Activated naive CD4-positive, alpha-beta T cell treated with anti-CD3 and anti-CD28 coated beads, Interleukin-2, amount 50 U/mL, for 72 hours (primary cell): Measurements from ENCODE around the gene SMPD3. TPM values are rescaled to one million over a fixed set of nuclear protein-coding genes. Genes with fewer than 3 reads are reported as not detected.
A peak's percentile ranks its signal among the peaks of the same experiment; 100 is the strongest.

Experiments
- ATAC-seq, 2 donors: fragments of 150-1000 bp; cut with Tn5 transposase; 2 replicates each; pipeline ENCODE4 v1.10.0; 2021; ENCODE audit warnings: mild to moderate bottlenecking in 2 of 2, moderate library complexity in 2 of 2
- DNase-seq, 2 donors: peaks; one replicate each; pipeline ENCODE4 v3.0.0; 2021 to 2022; ENCODE audit warnings: low spot score in 2 of 2
- H3K27ac Mint-ChIP-seq, 2 donors: one replicate each; pipeline ENCODE4 v1.8.0; 2022; ENCODE audit warnings: mild to moderate bottlenecking in 2 of 2, mixed read lengths in 2 of 2
- H3K36me3 Mint-ChIP-seq, 2 donors: one replicate each; pipeline ENCODE4 v1.8.0; 2022; ENCODE audit warnings: mixed read lengths in 2 of 2
- H3K9me3 Mint-ChIP-seq, 2 donors: one replicate each; pipeline ENCODE4 v1.8.0; 2022; ENCODE audit warnings: mixed read lengths in 2 of 2
- total RNA-seq, 2 donors: library from RNA; stranded (reverse); gene quantifications; one replicate each; pipeline ENCODE4 v1.2.3, GENCODE V29; 2022

The SMPD3 gene
- total RNA-seq, 2 donors from 2014 or later, result 0.12 to 1.0 TPM

GRCh38 chr16:68423771-68424170 lies 24.5 kb downstream of the SMPD3 start:
- Mint-ChIP-seq H3K9me3 (peaks cover 0 to 3% of the 10 kb centered on the region in 2 donors), H3K27ac (no peak overlapping the region), H3K36me3 (no peaks in the 10 kb centered on the region)
- DNase-seq, result no peak
- ATAC-seq, result no peak

- Mint-ChIP-seq H3K27ac (no peak overlapping the region), H3K9me3 (peaks cover 0 to 5% of the 10 kb centered on the region in 2 donors), H3K36me3 (no peaks in the 10 kb centered on the region)
- DNase-seq, result no peak
- ATAC-seq, result no peak
These were observed 25.8 kb downstream of the SMPD3 start for GRCh38 chr16:68422396-68422960.

GRCh38 chr16:68421076-68421475 lies 27.2 kb downstream of the SMPD3 start:
- no peaks in the 10 kb centered on the region for H3K36me3 Mint-ChIP-seq
- no peak for ATAC-seq
- H3K9me3 Mint-ChIP-seq, result peaks cover 0 to 5% of the 10 kb centered on the region in 2 donors

GRCh38 chr16:68420366-68420942 lies 27.9 kb downstream of the SMPD3 start:
- peaks cover 0 to 5% of the 10 kb centered on the region in 2 donors for H3K9me3 Mint-ChIP-seq
- no peak overlapping the region for H3K27ac Mint-ChIP-seq
- ATAC-seq, result no peak
- DNase-seq, result no peak
- no peaks in the 10 kb centered on the region for H3K36me3 Mint-ChIP-seq

More at GRCh38 chr16:68421076-68421475, 27.2 kb downstream of the SMPD3 start:
- H3K27ac Mint-ChIP-seq, result no peak overlapping the region
- no peak for DNase-seq

- H3K27ac Mint-ChIP-seq, result peak overlapping the region; percentile 43 to 65
- ATAC-seq (peak; percentile 86 to 91), DNase-seq (peak; percentile 57 to 67)
- H3K36me3 Mint-ChIP-seq, result no peaks in the 10 kb centered on the region
- peaks cover 0 to 5% of the 10 kb centered on the region in 2 donors for H3K9me3 Mint-ChIP-seq
These were observed 30.5 kb downstream of the SMPD3 start for GRCh38 chr16:68417711-68418301.

GRCh38 chr16:68416057-68417046 lies 32.0 kb downstream of the SMPD3 start:
- H3K27ac Mint-ChIP-seq, result peak overlapping the region; percentile 12 to 16
- no peak for ATAC-seq
- peaks cover 0 to 5% of the 10 kb centered on the region in 2 donors for H3K9me3 Mint-ChIP-seq
- no peaks in the 10 kb centered on the region for H3K36me3 Mint-ChIP-seq
- no peak for DNase-seq

GRCh38 chr16:68414581-68414980 lies 33.7 kb downstream of the SMPD3 start:
- Mint-ChIP-seq H3K9me3 (peaks cover 0 to 5% of the 10 kb centered on the region in 2 donors), H3K27ac (no peak overlapping the region), H3K36me3 (no peaks in the 10 kb centered on the region)
- DNase-seq (no peak), ATAC-seq (no peak)

GRCh38 chr16:68412061-68412460 lies 36.2 kb downstream of the SMPD3 start:
- no peaks in the 10 kb centered on the region for H3K36me3 Mint-ChIP-seq
- no peak overlapping the region for H3K27ac Mint-ChIP-seq
- ATAC-seq (no peak), DNase-seq (no peak)
- no peaks in the 10 kb centered on the region for H3K9me3 Mint-ChIP-seq

GRCh38 chr16:68411086-68411485 lies 37.2 kb downstream of the SMPD3 start:
- Mint-ChIP-seq H3K36me3 (no peaks in the 10 kb centered on the region), H3K9me3 (no peaks in the 10 kb centered on the region), H3K27ac (no peak overlapping the region)
- ATAC-seq, result no peak
- DNase-seq, result peak in 1 of 2 donors; percentile 52

GRCh38 chr16:68408967-68409366 lies 39.3 kb downstream of the SMPD3 start:
- H3K9me3 Mint-ChIP-seq, result no peaks in the 10 kb centered on the region
- no peaks in the 10 kb centered on the region for H3K36me3 Mint-ChIP-seq
- no peak for DNase-seq
- ATAC-seq, result no peak
- H3K27ac Mint-ChIP-seq, result no peak overlapping the region

- DNase-seq (no peak), ATAC-seq (no peak)
- no peaks in the 10 kb centered on the region for H3K9me3 Mint-ChIP-seq
- no peaks in the 10 kb centered on the region for H3K36me3 Mint-ChIP-seq
- H3K27ac Mint-ChIP-seq, result no peak overlapping the region
These were observed 39.9 kb downstream of the SMPD3 start for GRCh38 chr16:68408428-68408827.

- no peaks in the 10 kb centered on the region for H3K36me3 Mint-ChIP-seq
- no peak overlapping the region for H3K27ac Mint-ChIP-seq
- H3K9me3 Mint-ChIP-seq, result no peaks in the 10 kb centered on the region
- DNase-seq (no peak), ATAC-seq (no peak)
These were observed 41.7 kb downstream of the SMPD3 start for GRCh38 chr16:68406458-68407152.

- Mint-ChIP-seq H3K36me3 (no peaks in the 10 kb centered on the region), H3K9me3 (no peaks in the 10 kb centered on the region), H3K27ac (no peak overlapping the region)
- DNase-seq (no peak), ATAC-seq (no peak)
These were observed 43.5 kb downstream of the SMPD3 start for GRCh38 chr16:68404736-68405345.

- Mint-ChIP-seq H3K9me3 (no peaks in the 10 kb centered on the region), H3K36me3 (no peaks in the 10 kb centered on the region), H3K27ac (peak overlapping the region in 1 of 2 donors; percentile 13)
- no peak for ATAC-seq
- no peak for DNase-seq
These were observed 44.6 kb downstream of the SMPD3 start for GRCh38 chr16:68403704-68404103.

GRCh38 chr16:68403177-68403576 lies 45.1 kb downstream of the SMPD3 start:
- no peaks in the 10 kb centered on the region for H3K36me3 Mint-ChIP-seq
- H3K27ac Mint-ChIP-seq, result peak overlapping the region in 1 of 2 donors; percentile 13
- ATAC-seq (no peak), DNase-seq (no peak)
- no peaks in the 10 kb centered on the region for H3K9me3 Mint-ChIP-seq

GRCh38 chr16:68402748-68403040 lies 45.6 kb downstream of the SMPD3 start:
- H3K36me3 Mint-ChIP-seq, result no peaks in the 10 kb centered on the region
- ATAC-seq (no peak), DNase-seq (no peak)
- no peaks in the 10 kb centered on the region for H3K9me3 Mint-ChIP-seq
- H3K27ac Mint-ChIP-seq, result no peak overlapping the region
